PC-3 (cell line): ENCODE results near the gene NEGR1. TPM values are rescaled to one million over a fixed set of nuclear protein-coding genes. Genes with fewer than 3 reads are reported as not detected.

Experiments
- ATAC-seq: fragments of 200-7000 bp; cut with Tn5 transposase; 2 replicates; pipeline ENCODE4 v1.9.1; 2020; ENCODE audit warnings: mild to moderate bottlenecking, moderate library complexity
- BruUV-seq: library from RNA; stranded (reverse); fragments of 400-500 nt; replicated peaks from 2 replicates; lab custom pipeline; 2021; lab: Mats Ljungman, UMichigan
- CTCF ChIA-PET: fragments of 300-600 bp; sonication (Branson Sonifier 250); formaldehyde crosslinking; loops from one replicate; lab custom pipeline; 2022; ENCODE audit warnings: antibody characterized with exemption; lab: Charles Lee
- POLR2A ChIA-PET: fragments of 300-600 bp; sonication (Branson Sonifier 250); formaldehyde crosslinking; loops from one replicate; lab custom pipeline; 2022; ENCODE audit warnings: antibody characterized with exemption; ENCODE audit not compliant: unreplicated experiment; lab: Charles Lee
- DNase-seq: peaks from one replicate; pipeline ENCODE4 v3.0.0-alpha.2; 2015
- H2AFZ ChIP-seq: fragments of 300-600 bp; sonication (generic); 2 replicates; pipeline ENCODE4 v1.6.0; 2016; ENCODE audit warnings: antibody characterized with exemption, low read length
- H3F3A ChIP-seq: fragments of 300-600 bp; sonication (generic); one replicate; pipeline ENCODE4 v1.6.0; 2017; ENCODE audit warnings: antibody characterized with exemption, low read length, control low read depth, mild to moderate bottlenecking; ENCODE audit not compliant: unreplicated experiment
- H3K27ac ChIP-seq: fragments of 300-600 bp; sonication (generic); 2 replicates; pipeline ENCODE4 v1.5.1; 2016; ENCODE audit warnings: mild to moderate bottlenecking, low read length
- H3K27me3 ChIP-seq: fragments of 300-600 bp; sonication (generic); 2 replicates; pipeline ENCODE4 v1.6.1; 2016; ENCODE audit warnings: low read length, mixed read lengths
- H3K36me3 ChIP-seq: fragments of 300-600 bp; sonication (generic); 2 replicates; pipeline ENCODE4 v1.6.1; 2016; ENCODE audit warnings: low read depth, mixed run types, low read length, mixed read lengths
- H3K4me1 ChIP-seq: fragments of 300-600 bp; sonication (generic); 2 replicates; pipeline ENCODE4 v1.5.1; 2016; ENCODE audit warnings: low read length; ENCODE audit not compliant: insufficient read depth
- H3K4me2 ChIP-seq: fragments of 300-600 bp; sonication (generic); 2 replicates; pipeline ENCODE4 v1.6.0; 2016; ENCODE audit warnings: low read length
- H3K4me3 ChIP-seq: fragments of 300-600 bp; sonication (generic); 2 replicates; pipeline ENCODE4 v1.5.1; 2016; ENCODE audit warnings: mild to moderate bottlenecking, low read length, mixed read lengths
- H3K79me2 ChIP-seq: fragments of 300-600 bp; sonication (generic); 2 replicates; pipeline ENCODE4 v1.6.1; 2017; ENCODE audit warnings: low read length, mixed read lengths
- H3K9ac ChIP-seq: fragments of 300-600 bp; sonication (generic); 2 replicates; pipeline ENCODE4 v1.6.0; 2016; ENCODE audit warnings: mild to moderate bottlenecking, low read length
- H3K9me2 ChIP-seq: fragments of 300-600 bp; sonication (generic); replicated peaks from 2 replicates; pipeline ENCODE4 v1.6.1; 2016; ENCODE audit warnings: mixed run types, low read length, mixed read lengths
- H3K9me3 ChIP-seq: fragments of 300-600 bp; sonication (generic); 2 replicates; pipeline ENCODE4 v1.6.1; 2016; ENCODE audit warnings: low read length, mixed read lengths
- H4K20me1 ChIP-seq: fragments of 300-600 bp; sonication (generic); 2 replicates; pipeline ENCODE4 v1.6.1; 2016; ENCODE audit warnings: low read length, mixed read lengths
- EZH2 ChIP-seq: fragments of 300-600 bp; sonication (generic); IDR thresholded peaks from one replicate; pipeline ENCODE4 v1.6.1; 2017; ENCODE audit warnings: antibody characterized with exemption, mild to moderate bottlenecking, low read length; ENCODE audit not compliant: unreplicated experiment
- EZH2phosphoT487 ChIP-seq: fragments of 300-600 bp; sonication (generic); IDR thresholded peaks from 2 replicates; pipeline ENCODE4 v1.6.1; 2018; ENCODE audit warnings: mild to moderate bottlenecking, antibody characterized with exemption, low read length, borderline replicate concordance
- intact Hi-C: fragments of 100-400 bp; cut with micrococcal nuclease; formaldehyde crosslinking; loops from 2 replicates; pipeline ENCODE4 v1.9.0; 2023
- total RNA-seq: library from RNA; depleted of rRNA; stranded (reverse); fragments of >200 nt; gene quantifications from 2 replicates; pipeline ENCODE4 v1.2.3, GENCODE V29; 2014
- TF ChIP-seq, protein P1 (sequence below): fragments of 300-600 bp; sonication (generic); conservative IDR thresholded peaks from 2 replicates; pipeline ENCODE4 v1.5.1; 2017; ENCODE audit warnings: antibody characterized with exemption, low read depth, mild to moderate bottlenecking, low read length

The NEGR1 gene
- total RNA-seq, 1 experiment from 2014 or later = 3.4 TPM

DNA sequence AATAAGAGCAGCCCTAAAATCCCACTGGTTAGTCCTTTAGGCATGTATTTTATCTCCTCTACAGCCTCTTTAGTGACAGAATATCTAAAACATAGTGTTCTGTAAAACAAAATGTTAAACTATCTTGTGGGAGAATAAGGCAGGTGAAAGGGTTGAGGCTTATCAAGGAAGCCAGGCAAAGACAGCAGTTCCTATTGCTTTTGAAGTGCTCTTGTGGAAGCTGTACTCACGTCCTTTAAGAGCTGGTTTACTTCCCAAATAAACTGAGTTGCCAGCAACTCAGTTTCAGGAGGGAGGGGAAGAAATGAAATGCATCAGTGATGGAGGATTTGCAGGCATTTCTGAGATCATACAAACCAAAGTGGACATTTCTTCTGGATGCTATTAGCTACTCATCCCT, 671.9 kb downstream of the NEGR1 start:
- Histone ChIP-seq H3K9me2 (no peaks in the 10 kb centered on the region), H3K4me2 (no peak overlapping the region), H3K4me3 (no peak overlapping the region), H3K36me3 (no peaks in the 10 kb centered on the region), H3K9ac (no peak overlapping the region), H3K27me3 (no peaks in the 10 kb centered on the region), H2AFZ (no peak overlapping the region), H3K27ac (no peak overlapping the region), H3K4me1 (no peaks in the 10 kb centered on the region), H3K79me2 (no peaks in the 10 kb centered on the region), H4K20me1 (no peaks in the 10 kb centered on the region), H3F3A (no peaks in the 10 kb centered on the region), H3K9me3 (no peaks in the 10 kb centered on the region)
- DNase-seq (no peak), ATAC-seq (no peak)
- ChIA-PET POLR2A (no interaction called here), CTCF (no interaction called here)
- intact Hi-C loops = no loop called here
- TF ChIP-seq, protein P1, sequence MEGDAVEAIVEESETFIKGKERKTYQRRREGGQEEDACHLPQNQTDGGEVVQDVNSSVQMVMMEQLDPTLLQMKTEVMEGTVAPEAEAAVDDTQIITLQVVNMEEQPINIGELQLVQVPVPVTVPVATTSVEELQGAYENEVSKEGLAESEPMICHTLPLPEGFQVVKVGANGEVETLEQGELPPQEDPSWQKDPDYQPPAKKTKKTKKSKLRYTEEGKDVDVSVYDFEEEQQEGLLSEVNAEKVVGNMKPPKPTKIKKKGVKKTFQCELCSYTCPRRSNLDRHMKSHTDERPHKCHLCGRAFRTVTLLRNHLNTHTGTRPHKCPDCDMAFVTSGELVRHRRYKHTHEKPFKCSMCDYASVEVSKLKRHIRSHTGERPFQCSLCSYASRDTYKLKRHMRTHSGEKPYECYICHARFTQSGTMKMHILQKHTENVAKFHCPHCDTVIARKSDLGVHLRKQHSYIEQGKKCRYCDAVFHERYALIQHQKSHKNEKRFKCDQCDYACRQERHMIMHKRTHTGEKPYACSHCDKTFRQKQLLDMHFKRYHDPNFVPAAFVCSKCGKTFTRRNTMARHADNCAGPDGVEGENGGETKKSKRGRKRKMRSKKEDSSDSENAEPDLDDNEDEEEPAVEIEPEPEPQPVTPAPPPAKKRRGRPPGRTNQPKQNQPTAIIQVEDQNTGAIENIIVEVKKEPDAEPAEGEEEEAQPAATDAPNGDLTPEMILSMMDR = no peak
- no peak for TF ChIP-seq EZH2phosphoT487
- no peak for TF ChIP-seq EZH2
- no TSS peak for BruUV-seq

DNA sequence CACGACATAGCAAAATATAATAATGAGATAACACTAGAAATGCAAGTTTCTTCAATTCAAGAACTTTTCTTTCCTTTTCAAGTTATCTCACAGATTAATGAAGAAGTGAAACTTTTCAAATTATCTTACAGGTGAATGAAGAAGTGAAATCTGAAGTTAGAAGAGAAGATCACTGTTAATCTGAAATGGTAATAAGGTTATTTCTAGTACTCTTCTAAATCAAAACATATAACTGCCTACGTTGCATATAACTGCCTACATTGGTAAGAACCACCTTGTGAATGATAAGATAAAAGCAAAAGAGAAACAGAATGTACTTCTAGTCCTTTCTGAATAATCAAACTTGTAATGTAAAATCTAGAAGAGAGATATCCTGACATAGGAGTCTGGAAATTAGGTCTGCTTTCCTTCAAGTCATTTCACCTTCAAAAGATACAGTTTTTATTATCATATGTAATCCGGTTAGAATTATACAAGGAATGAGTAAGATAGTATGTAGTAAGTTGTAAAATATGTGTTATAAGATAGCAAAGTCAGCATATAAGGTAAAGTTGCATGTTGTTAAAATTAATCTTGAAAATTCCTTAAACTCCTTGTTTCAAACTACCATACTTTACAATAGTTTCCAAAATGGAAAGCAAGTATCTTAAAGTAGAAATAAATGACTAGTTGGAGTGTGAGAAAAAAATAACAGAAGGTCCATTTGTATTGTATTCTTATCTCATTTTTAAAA, 679.1 kb downstream of the NEGR1 start:
- no peaks in the 10 kb centered on the region for H3K9me2 ChIP-seq
- no peaks in the 10 kb centered on the region for H3K36me3 ChIP-seq
- no peaks in the 10 kb centered on the region for H3K4me1 ChIP-seq
- TF ChIP-seq EZH2phosphoT487 = no peak
- TF ChIP-seq, protein P1 = no peak
- no peak for TF ChIP-seq EZH2
- intact Hi-C loops = no loop called here
- no peaks in the 10 kb centered on the region for H3K79me2 ChIP-seq
- H3K27ac ChIP-seq = no peak overlapping the region
- H3K4me2 ChIP-seq = no peak overlapping the region
- no TSS peak for BruUV-seq
- H3K9ac ChIP-seq = no peak overlapping the region
- no peaks in the 10 kb centered on the region for H3F3A ChIP-seq
- CTCF ChIA-PET = no interaction called here
- H3K4me3 ChIP-seq = no peak overlapping the region
- H3K27me3 ChIP-seq = no peaks in the 10 kb centered on the region
- H2AFZ ChIP-seq = no peak overlapping the region
- DNase-seq (no peak), ATAC-seq (no peak)
- H3K9me3 ChIP-seq = no peaks in the 10 kb centered on the region
- H4K20me1 ChIP-seq = no peaks in the 10 kb centered on the region
- POLR2A ChIA-PET = no interaction called here

DNA sequence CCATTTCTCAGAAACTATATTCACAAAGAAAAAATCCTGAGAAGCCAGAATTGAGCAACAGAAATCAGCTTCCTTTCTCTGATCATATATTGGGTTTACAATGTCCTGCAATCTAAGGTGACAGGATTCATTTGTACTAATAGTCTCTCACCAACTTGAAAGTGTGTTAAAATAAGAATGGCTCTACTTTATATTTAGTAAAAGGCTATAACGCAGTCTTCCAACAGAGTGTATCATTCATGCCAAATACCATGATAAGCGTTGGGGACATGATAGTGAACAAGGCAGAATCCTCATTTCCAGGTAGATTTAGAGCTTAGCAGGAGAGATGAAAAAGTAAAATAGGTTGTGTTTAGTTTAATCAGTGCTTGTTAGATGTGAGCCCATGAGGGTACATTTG, 682.3 kb downstream of the NEGR1 start:
- intact Hi-C loops = no loop called here
- DNase-seq (no peak), ATAC-seq (no peak)
- Histone ChIP-seq H3K27me3 (no peaks in the 10 kb centered on the region), H3K4me3 (no peak overlapping the region), H3K36me3 (no peaks in the 10 kb centered on the region), H3K4me2 (no peak overlapping the region), H2AFZ (no peak overlapping the region), H3K4me1 (no peaks in the 10 kb centered on the region), H3K9me2 (no peaks in the 10 kb centered on the region), H3K27ac (no peak overlapping the region), H3K9me3 (no peaks in the 10 kb centered on the region), H3F3A (no peaks in the 10 kb centered on the region), H3K9ac (no peak overlapping the region), H4K20me1 (no peaks in the 10 kb centered on the region), H3K79me2 (no peaks in the 10 kb centered on the region)
- ChIA-PET CTCF (no interaction called here), POLR2A (no interaction called here)
- no peak for TF ChIP-seq EZH2
- TF ChIP-seq EZH2phosphoT487 = no peak
- TF ChIP-seq, protein P1 = no peak
- BruUV-seq = no TSS peak
